Measurements from ENCODE around the gene EOLA1. TPM values are rescaled to one million over a fixed set of nuclear protein-coding genes. Genes with fewer than 3 reads are reported as not detected.

EOLA1 gene
- 12.9 and 14.0 TPM in 2 replicates for total RNA-seq

DNA sequence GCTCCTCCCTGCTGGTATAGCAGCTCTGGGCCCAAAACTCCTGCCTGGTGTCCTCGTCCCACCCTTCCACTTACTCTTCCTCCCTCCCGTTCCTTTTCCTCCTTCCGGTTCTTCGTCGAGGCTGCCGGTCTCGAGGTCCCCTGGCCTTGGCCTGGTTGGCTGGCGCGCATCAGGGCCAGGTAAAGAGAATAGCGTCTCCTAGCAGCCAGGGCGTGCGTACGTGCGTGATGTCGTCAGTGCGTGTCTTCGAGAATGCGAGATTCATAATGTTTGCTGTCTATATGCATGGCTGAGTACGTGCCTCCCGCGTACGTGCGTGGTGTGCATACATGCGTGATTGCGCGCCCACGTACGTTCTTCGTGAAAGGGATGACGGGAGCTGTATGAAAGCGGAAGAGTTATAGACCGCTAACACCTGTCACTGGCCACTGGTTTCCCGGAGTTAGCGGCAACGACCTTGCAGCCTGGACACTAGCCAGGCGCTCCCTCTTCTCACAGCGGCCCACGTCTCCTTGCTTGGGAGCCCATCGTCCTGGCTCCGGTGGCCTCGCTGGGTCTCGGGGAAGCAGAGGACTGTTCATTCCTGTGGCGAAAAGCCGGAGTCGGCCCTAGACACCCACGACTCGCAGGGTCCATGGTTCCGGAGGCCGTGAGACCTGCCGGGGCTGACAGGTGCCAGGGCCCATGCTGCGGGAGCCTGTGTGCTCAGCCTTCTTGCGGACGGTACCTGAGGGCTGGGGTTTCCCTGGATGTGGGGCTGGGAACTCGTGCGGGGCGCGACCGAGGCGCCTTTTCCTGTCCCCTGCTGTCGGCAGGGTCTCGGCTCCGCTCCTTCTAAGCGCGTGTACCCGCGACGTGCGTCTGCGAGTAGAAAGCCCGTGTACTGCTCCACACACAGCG is at the start of gene EOLA1:
EOLA1 (plus strand) TSS at position 392 of the 900 bp plus-strand sequence. CDS start 4,619 bp downstream, outside the sequence.

DNA sequence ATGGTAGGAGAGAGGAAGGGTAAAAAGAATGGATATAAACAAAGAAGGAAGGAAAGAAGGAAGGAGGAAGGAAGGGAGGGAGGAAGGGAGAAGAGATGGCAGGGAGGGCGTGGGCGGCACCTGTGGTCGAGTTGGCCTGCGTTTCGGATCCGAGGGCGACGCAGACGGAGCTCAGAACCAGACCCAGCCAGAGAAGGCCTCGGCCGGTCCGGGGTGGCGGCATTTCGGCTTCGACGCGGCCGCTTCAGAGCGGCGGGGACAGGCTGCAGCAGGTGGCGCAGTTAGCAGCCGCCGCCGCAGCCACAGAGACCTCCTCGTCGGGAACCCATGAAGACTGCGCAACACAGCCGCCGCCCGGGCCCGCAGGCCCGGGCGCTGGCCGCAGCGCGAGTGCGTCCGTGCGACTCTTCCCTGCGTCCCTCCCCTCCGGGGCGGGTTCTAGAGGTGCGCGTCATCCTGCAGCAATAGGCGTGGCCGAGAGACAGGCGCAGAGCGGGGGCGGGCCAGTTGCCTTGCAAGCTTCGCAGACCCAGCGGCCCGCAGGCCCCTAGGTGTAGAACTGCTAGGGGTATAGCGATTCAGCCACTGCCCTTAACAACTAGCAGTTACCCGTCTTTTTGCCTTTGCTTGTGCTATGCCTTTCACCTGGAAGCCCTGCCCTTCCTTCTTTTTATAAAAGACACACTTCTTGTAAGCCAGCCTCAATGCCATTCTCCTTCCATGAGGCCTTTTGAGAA is 35.7 kb upstream of the EOLA1 start, which contains the start of gene IDS:
IDS (minus strand) TSS at position 392 of the 737 bp plus-strand sequence; CDS start at position 223, 169 bp downstream.

GRCh38 chrX:149549701-149550100 is 8.9 kb downstream of the EOLA1 start, which contains the start of gene HSFX3:
TSS of gene HSFX3 (minus strand) at chrX:149549924. CDS start at chrX:149549852, 72 bp downstream.

DNA sequence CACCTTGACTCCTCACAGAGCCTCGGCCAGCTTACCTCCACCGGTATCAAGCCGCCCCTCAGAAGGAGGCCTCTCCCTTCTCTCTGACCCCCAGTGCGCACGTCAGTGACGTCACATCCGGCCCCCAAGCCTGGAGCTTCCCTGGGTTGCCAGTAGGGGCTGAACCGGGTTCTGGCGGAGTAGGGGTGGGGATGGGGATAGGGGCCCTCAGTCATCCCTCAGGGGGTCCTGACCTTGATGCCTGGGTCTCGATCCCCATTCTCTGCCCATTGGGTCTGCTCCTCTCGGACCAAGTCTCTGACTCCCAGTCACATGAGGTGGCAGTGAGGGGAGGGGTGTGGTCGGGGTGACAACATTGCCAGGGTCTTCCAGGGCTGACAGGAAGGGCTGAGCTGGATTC is 46.5 kb downstream of the EOLA1 start, which contains the start of gene MAGEA9B:
MAGEA9B (minus strand) TSS at position 101 of the 400 bp plus-strand sequence. CDS start 4,280 bp downstream, outside the sequence.

GRCh38 chrX:149595214-149595613 is 54.4 kb downstream of the EOLA1 start, which contains the start of gene HSFX2:
TSS of gene HSFX2 (minus strand) at chrX:149595314. CDS start at chrX:149594700, 614 bp downstream.

Other genes starting within 250 kb of the EOLA1 start
- gene IDS, start 35.7 kb upstream of the EOLA1 start, total RNA-seq = 45.4 and 51.2 TPM in 2 replicates
- gene HSFX3, start 8.9 kb downstream of the EOLA1 start, total RNA-seq = not detected in 2 replicates
- not detected in 2 replicates for gene MAGEA9B, start 46.4 kb downstream of the EOLA1 start, total RNA-seq
- not detected in 2 replicates for gene HSFX2, start 54.3 kb downstream of the EOLA1 start, total RNA-seq
- 17.6 and 18.4 TPM in 2 replicates for gene TMEM185A, start 90.8 kb downstream of the EOLA1 start, total RNA-seq
- not detected in 2 replicates for gene MAGEA11, start 171.0 kb downstream of the EOLA1 start, total RNA-seq
- 0.33 and 0.67 TPM in 2 replicates for gene HSFX1, start 233.1 kb downstream of the EOLA1 start, total RNA-seq
- gene MAGEA9, start 240.9 kb downstream of the EOLA1 start, total RNA-seq = not detected in 2 replicates